ENCODE measurements around the gene ATP6V1G1.

DNA sequence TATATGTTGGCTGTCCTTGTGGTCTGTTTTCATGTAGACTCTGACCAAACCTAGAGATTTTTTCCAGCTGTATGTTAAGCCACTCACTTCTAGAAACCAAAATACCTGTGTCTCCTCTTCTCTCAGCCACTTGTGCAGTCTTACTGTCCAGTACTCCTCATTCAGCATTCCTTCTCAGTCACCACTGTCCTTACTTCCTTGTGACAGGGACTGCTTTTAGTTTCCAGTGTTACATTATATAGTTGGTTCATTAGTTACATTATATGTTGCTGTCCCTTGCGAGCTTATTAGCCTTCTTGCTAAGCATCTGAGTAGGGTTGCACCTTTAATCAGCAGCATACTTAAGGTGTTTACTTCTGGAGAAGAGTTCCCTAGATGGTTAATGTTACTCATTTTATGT lies 4.3 kb downstream of the ATP6V1G1 start:
- TF ChIP-seq, protein P1, sequence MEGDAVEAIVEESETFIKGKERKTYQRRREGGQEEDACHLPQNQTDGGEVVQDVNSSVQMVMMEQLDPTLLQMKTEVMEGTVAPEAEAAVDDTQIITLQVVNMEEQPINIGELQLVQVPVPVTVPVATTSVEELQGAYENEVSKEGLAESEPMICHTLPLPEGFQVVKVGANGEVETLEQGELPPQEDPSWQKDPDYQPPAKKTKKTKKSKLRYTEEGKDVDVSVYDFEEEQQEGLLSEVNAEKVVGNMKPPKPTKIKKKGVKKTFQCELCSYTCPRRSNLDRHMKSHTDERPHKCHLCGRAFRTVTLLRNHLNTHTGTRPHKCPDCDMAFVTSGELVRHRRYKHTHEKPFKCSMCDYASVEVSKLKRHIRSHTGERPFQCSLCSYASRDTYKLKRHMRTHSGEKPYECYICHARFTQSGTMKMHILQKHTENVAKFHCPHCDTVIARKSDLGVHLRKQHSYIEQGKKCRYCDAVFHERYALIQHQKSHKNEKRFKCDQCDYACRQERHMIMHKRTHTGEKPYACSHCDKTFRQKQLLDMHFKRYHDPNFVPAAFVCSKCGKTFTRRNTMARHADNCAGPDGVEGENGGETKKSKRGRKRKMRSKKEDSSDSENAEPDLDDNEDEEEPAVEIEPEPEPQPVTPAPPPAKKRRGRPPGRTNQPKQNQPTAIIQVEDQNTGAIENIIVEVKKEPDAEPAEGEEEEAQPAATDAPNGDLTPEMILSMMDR (optimal IDR thresholded peaks at IDR 0.05 in 1 of 3, IDR thresholded peaks at IDR 0.05 in 1 of 3, conservative IDR thresholded peaks at IDR 0.05 in 1 of 3; ENCODE audit: extremely low read depth in 1 of 3, insufficient read depth in 2 of 3, low read length in 3 of 3), result no peak
- no peak for TF ChIP-seq EZH2 (IDR thresholded peaks at IDR 0.05; ENCODE audit: low read length)
